Nasal cavity respiratory epithelium epithelial cell of viscerocranial mucosa (primary cell): Measurements from ENCODE around the gene ZCRB1. TPM values are rescaled to one million over a fixed set of nuclear protein-coding genes. Genes with fewer than 3 reads are reported as not detected.

Source experiments
- total RNA-seq: library from RNA; depleted of rRNA; stranded (reverse); fragments of >200 nt; gene quantifications from 2 replicates; pipeline ENCODE4 v1.2.3, GENCODE V29; 2014

Gene ZCRB1
- 27.5 and 29.7 TPM in 2 replicates for total RNA-seq

GRCh38 chr12:42325653-42326474 lies at the start of gene ZCRB1, which contains the start of gene PPHLN1:
Gene ZCRB1 (minus strand): TSS chr12:42326094. CDS start chr12:42324102, 1,992 bp downstream.
Gene PPHLN1 (plus strand): TSS chr12:42326167. CDS start chr12:42335903, 9,736 bp downstream.

Other genes with a start within 250 kb of the ZCRB1 start
- 15.1 and 20.2 TPM in 2 replicates for gene GXYLT1, start 181.2 kb downstream of the ZCRB1 start, total RNA-seq
- 12.0 and 18.6 TPM in 2 replicates for gene YAF2, start 87.8 kb downstream of the ZCRB1 start, total RNA-seq
- gene PPHLN1, start 73 bp upstream of the ZCRB1 start, total RNA-seq = 48.5 and 75.8 TPM in 2 replicates